ENCODE data around the gene CELA2B. TPM values are rescaled to one million over a fixed set of nuclear protein-coding genes. Genes with fewer than 3 reads are reported as not detected.
A peak's percentile ranks its signal among the peaks of the same experiment; 100 is the strongest.
"Not testable (repeated sequence)": the region's sequence is repeated elsewhere in the genome, so short reads cannot be mapped to it uniquely, and the experiment has no call there.

Gene CELA2B
- not detected for total RNA-seq
- long read RNA-seq: 0 reads

DNA sequence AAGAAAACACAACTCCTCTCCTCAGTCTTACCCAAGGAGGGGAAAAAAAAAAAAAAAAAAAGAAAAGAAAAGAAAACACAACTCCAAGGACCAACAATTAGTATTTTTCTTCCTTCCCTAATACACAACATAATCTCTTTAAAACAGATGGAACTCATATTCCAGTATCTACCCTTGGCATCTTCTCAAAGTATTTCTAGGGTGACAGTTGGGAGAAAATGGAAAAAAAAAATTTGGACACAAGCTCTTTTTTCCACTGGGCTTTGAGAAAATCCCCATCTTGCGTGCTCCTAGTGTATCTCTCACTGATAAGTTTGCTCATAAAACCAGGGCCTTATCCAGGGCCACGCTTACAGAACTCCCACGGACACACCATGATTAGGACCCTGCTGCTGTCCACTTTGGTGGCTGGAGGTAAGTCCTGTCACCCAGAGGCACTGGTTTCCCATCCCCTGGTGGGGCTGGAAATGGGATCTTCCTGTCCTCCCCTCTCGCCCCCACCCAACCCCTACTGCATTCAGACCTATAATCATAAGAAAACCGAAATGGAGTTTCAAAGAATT, at the start of gene CELA2B:
CELA2B (plus strand) TSS at position 353 of the 563 bp plus-strand sequence; CDS start at position 375, 22 bp downstream.
- no peaks in the 10 kb centered on the region for H3K9me3 ChIP-seq (replicated peaks)
- TF ChIP-seq, protein P1, sequence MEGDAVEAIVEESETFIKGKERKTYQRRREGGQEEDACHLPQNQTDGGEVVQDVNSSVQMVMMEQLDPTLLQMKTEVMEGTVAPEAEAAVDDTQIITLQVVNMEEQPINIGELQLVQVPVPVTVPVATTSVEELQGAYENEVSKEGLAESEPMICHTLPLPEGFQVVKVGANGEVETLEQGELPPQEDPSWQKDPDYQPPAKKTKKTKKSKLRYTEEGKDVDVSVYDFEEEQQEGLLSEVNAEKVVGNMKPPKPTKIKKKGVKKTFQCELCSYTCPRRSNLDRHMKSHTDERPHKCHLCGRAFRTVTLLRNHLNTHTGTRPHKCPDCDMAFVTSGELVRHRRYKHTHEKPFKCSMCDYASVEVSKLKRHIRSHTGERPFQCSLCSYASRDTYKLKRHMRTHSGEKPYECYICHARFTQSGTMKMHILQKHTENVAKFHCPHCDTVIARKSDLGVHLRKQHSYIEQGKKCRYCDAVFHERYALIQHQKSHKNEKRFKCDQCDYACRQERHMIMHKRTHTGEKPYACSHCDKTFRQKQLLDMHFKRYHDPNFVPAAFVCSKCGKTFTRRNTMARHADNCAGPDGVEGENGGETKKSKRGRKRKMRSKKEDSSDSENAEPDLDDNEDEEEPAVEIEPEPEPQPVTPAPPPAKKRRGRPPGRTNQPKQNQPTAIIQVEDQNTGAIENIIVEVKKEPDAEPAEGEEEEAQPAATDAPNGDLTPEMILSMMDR (IDR thresholded peaks at IDR 0.05; ENCODE audit: borderline replicate concordance): no peak
- intact Hi-C loops (cut with micrococcal nuclease): no loop called here

DNA sequence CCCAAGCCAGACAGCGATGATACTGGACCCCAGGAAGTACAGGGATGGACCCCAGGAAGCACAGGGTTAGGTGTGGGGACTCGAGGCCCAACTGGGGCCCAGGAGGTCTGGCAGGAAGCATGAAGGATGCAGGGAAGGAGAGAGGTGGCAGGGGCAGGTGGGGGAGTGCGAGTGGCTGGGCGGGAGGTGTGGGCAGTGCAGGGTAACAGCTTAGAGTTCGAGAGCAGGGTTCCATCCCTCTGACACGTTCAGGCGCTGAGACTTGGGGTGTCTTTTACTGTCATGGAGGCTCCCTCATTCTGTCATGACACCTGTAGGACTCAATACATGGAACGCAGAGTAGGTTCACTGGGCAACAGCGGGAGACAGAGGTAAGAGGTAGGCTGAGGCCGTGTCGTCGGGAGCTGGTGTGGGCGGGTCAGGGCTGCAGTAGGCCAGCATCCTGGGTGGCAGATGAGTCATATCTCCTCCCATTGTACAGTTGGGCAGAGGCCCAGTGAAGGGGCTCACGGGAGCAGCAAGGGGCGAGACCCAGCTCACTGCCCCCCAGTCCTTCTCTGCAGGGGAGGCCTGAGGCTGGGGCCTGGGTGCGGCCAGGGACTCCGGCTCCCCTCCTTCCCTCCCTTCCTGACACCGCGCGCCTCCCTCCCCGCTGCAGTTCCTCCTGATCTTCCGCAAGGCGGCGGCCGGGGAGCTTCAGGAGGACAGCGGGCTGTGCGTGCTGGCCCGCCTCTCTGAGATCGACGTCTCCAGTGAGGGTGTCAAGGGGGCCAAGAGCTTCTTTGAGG, 49.2 kb upstream of the CELA2B start:
- H3K27me3 ChIP-seq (ENCODE audit: low read depth): no peaks in the 10 kb centered on the region
- no peak for DNase-seq
- peaks cover 26% of the 10 kb centered on the region for H3K36me3 ChIP-seq
- TF ChIP-seq, protein P1 (IDR thresholded peaks at IDR 0.05; ENCODE audit: borderline replicate concordance): peak; percentile 44
- intact Hi-C loops (cut with micrococcal nuclease): no loop called here
- no peaks in the 10 kb centered on the region for H3K9me3 ChIP-seq (replicated peaks)
- H3K27ac ChIP-seq (replicated peaks): peak overlapping the region; percentile 46
- no peak overlapping the region for H3K4me3 ChIP-seq
- H3K4me1 ChIP-seq: peaks cover 45% of the 10 kb centered on the region

More for the DNA sequence above, at the start of gene CELA2B:
- no peaks in the 10 kb centered on the region for H3K4me1 ChIP-seq
- no peak within 1 kb of the TSS for H3K27ac ChIP-seq (replicated peaks)
- H3K36me3 ChIP-seq: no peaks in the 10 kb centered on the region
- peaks cover 3% of the 10 kb centered on the region for H3K27me3 ChIP-seq (ENCODE audit: low read depth)
- DNase-seq: no peak
- H3K4me3 ChIP-seq: no peak within 1 kb of the TSS

DNA sequence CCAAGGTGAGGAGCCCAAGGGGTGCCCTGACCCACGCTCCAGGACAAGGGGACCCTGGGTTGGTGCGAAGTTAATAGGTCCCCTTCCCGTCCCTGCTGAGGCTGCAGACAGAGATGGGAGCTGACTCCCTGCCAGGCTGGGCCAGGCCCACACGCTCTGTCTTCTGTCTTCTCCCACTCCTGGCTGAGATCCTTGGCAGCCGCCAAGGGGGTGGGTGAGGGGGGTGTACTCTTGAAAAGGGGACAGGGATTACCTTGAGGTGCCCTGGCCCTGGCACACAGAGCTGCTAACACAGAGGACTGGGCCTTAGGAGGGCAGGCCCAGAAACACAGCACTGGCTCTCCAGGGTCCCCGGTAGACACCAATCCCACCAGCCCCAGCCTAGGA, 48.6 kb upstream of the CELA2B start:
- Histone ChIP-seq H3K4me1 (peaks cover 44% of the 10 kb centered on the region), H3K4me3 (no peak overlapping the region), H3K27ac (replicated peaks) (peak overlapping the region; percentile 46), H3K36me3 (peaks cover 26% of the 10 kb centered on the region), H3K27me3 (ENCODE audit: low read depth) (no peaks in the 10 kb centered on the region), H3K9me3 (replicated peaks) (no peaks in the 10 kb centered on the region)
- intact Hi-C loops (cut with micrococcal nuclease): no loop called here
- TF ChIP-seq, protein P1 (IDR thresholded peaks at IDR 0.05; ENCODE audit: borderline replicate concordance): no peak
- no peak for DNase-seq

DNA sequence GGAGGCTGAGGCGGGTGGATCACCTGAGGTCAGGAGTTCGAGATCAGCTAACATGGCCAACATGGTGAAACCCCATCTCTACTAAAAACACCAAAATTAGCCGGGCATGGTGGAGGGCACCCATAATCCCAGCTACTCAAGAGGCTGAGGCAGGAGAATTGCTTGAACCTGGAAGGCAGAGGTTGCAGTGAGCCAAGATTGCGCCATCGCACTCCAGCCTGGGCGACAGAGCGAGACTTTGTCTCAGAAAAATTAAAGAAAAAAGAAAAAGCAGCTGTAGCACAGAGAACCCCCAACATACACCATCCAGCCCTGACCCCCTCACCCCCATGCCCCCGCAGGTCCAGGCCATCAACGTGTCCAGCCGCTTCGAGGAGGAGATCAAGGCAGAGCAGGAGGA, 47.7 kb upstream of the CELA2B start:
- H3K4me3 ChIP-seq; intact Hi-C loops (cut with micrococcal nuclease); H3K27me3 ChIP-seq (ENCODE audit: low read depth); H3K27ac ChIP-seq (replicated peaks); DNase-seq; H3K9me3 ChIP-seq (replicated peaks): not testable (repeated sequence)
- Histone ChIP-seq H3K4me1 (peaks cover 42% of the 10 kb centered on the region), H3K36me3 (peaks cover 26% of the 10 kb centered on the region)

DNA sequence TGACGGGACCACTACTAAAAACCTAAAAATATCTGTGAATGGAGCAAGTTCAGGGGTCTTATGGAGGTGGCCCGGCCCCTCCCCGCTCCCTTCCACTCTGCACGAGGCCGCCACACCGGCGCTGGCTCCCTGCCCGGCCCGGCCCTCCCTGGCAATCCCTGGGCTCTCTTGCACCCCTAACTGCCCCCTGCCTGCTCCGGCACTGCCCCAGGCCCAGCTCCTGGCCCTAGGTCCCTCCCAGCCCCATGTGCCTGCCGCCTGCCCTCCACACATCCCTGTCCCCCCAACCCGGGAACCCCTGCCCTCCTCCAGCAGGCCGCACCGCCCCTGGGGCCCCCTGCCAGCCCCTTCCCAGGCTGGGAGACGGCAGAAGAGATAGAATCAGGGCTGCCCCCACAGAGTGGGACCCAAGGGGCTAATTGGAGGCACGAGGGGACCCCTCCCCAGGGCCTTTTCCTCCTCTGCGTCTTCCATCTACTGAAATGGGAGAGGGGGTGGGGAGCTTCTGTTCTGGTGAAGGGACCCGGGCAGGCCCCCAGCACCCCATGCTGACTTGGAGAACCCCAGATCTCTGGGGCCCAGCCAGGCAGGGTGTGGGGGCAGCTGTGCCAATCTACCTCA, 47.0 kb upstream of the CELA2B start:
- H3K9me3 ChIP-seq (replicated peaks): no peaks in the 10 kb centered on the region
- DNase-seq: no peak
- H3K4me1 ChIP-seq: peaks cover 39% of the 10 kb centered on the region
- H3K27ac ChIP-seq (replicated peaks): no peak overlapping the region
- TF ChIP-seq, protein P1 (IDR thresholded peaks at IDR 0.05; ENCODE audit: borderline replicate concordance): no peak
- peaks cover 26% of the 10 kb centered on the region for H3K36me3 ChIP-seq
- H3K4me3 ChIP-seq: no peak overlapping the region
- intact Hi-C loops (cut with micrococcal nuclease): no loop called here
- H3K27me3 ChIP-seq (ENCODE audit: low read depth): no peaks in the 10 kb centered on the region
